Testis (tissue), 2 donors: ENCODE data around the gene RPTOR.

ENCODE experiments used
- POLR2A ChIP-seq: fragments of 450-650 bp; IDR thresholded peaks from one replicate; pipeline ENCODE4 v1.6.1; 2017; ENCODE audit warnings: antibody characterized with exemption, mild to moderate bottlenecking, moderate library complexity
- TF ChIP-seq, protein P1 (sequence below), 3 experiments: fragments of 450-650 bp in 2 of 3; fragments of 200-600 bp in 1 of 3; sonication (generic) in 1 of 3; IDR thresholded peaks; one replicate each; pipeline ENCODE4 v1.5.1; 2016 to 2019; ENCODE audit warnings: antibody characterized with exemption in 3 of 3, mild to moderate bottlenecking in 2 of 3, moderate library complexity in 1 of 3

GRCh38 chr17:80922580-80923160 is 378.0 kb downstream of the RPTOR start:
- TF ChIP-seq, protein P1, sequence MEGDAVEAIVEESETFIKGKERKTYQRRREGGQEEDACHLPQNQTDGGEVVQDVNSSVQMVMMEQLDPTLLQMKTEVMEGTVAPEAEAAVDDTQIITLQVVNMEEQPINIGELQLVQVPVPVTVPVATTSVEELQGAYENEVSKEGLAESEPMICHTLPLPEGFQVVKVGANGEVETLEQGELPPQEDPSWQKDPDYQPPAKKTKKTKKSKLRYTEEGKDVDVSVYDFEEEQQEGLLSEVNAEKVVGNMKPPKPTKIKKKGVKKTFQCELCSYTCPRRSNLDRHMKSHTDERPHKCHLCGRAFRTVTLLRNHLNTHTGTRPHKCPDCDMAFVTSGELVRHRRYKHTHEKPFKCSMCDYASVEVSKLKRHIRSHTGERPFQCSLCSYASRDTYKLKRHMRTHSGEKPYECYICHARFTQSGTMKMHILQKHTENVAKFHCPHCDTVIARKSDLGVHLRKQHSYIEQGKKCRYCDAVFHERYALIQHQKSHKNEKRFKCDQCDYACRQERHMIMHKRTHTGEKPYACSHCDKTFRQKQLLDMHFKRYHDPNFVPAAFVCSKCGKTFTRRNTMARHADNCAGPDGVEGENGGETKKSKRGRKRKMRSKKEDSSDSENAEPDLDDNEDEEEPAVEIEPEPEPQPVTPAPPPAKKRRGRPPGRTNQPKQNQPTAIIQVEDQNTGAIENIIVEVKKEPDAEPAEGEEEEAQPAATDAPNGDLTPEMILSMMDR (IDR thresholded peaks at IDR 0.05) = no peak
- TF ChIP-seq POLR2A = no peak
